NT2/D1 (cell line): ENCODE results near the gene ELK4.

Source experiments
- DNase-seq: peaks from one replicate; pipeline ENCODE4 v3.0.0-alpha.2; 2011; ENCODE audit warnings: low read depth, low spot score
- H3K27me3 ChIP-seq: 2 replicates; pipeline ENCODE4 v1.6.0; 2011; ENCODE audit warnings: mild to moderate bottlenecking; ENCODE audit not compliant: insufficient read length, insufficient read depth
- H3K36me3 ChIP-seq: 2 replicates; pipeline ENCODE4 v1.6.1; 2011; ENCODE audit warnings: mild to moderate bottlenecking, low read length, mixed read lengths; ENCODE audit not compliant: insufficient read depth, insufficient read length
- H3K4me1 ChIP-seq: 2 replicates; pipeline ENCODE4 v1.5.1; 2011; ENCODE audit not compliant: insufficient read depth, insufficient read length
- H3K4me3 ChIP-seq: 2 replicates; pipeline ENCODE4 v1.5.1; 2011; ENCODE audit warnings: low read depth; ENCODE audit not compliant: insufficient read length
- H3K9ac ChIP-seq: 2 replicates; pipeline ENCODE4 v1.6.0; 2011; ENCODE audit warnings: low read depth; ENCODE audit not compliant: insufficient read length
- H3K9me3 ChIP-seq: 2 replicates; pipeline ENCODE4 v1.5.1; 2011; ENCODE audit warnings: mild to moderate bottlenecking, low read length; ENCODE audit not compliant: insufficient read depth
- SUZ12 ChIP-seq: IDR thresholded peaks from 2 replicates; pipeline ENCODE4 v1.6.1; 2011; ENCODE audit not compliant: insufficient read length, insufficient read depth; ENCODE audit errors: extremely low read depth
- YY1 ChIP-seq: IDR thresholded peaks from 2 replicates; pipeline ENCODE4 v1.6.1; 2011; ENCODE audit not compliant: insufficient read length, insufficient read depth
- ZNF274 ChIP-seq: IDR thresholded peaks from 2 replicates; pipeline ENCODE4 v1.6.1; 2011; ENCODE audit warnings: mild to moderate bottlenecking, low read depth, low read length

ELK4 gene

GRCh38 chr1:205667909-205668643 lies 36.3 kb upstream of the ELK4 start:
- H3K9me3 ChIP-seq, result no peaks in the 10 kb centered on the region
- H3K9ac ChIP-seq, result peak overlapping the region; percentile 34
- peaks cover 16% of the 10 kb centered on the region for H3K36me3 ChIP-seq
- peaks cover 52% of the 10 kb centered on the region for H3K4me1 ChIP-seq
- no peaks in the 10 kb centered on the region for H3K27me3 ChIP-seq
- no peak for DNase-seq
- no peak overlapping the region for H3K4me3 ChIP-seq
- TF ChIP-seq YY1 (no peak), ZNF274 (no peak), SUZ12 (no peak)

GRCh38 chr1:205666372-205667166 lies 34.8 kb upstream of the ELK4 start:
- H3K9me3 ChIP-seq, result no peaks in the 10 kb centered on the region
- no peak for DNase-seq
- H3K9ac ChIP-seq, result no peak overlapping the region
- H3K4me3 ChIP-seq, result no peak overlapping the region
- no peaks in the 10 kb centered on the region for H3K27me3 ChIP-seq
- peaks cover 58% of the 10 kb centered on the region for H3K4me1 ChIP-seq
- TF ChIP-seq SUZ12 (no peak), YY1 (no peak), ZNF274 (no peak)
- H3K36me3 ChIP-seq, result peaks cover 27% of the 10 kb centered on the region

- Histone ChIP-seq H3K36me3 (peaks cover 28% of the 10 kb centered on the region), H3K4me1 (peaks cover 58% of the 10 kb centered on the region), H3K9me3 (no peaks in the 10 kb centered on the region), H3K27me3 (no peaks in the 10 kb centered on the region), H3K4me3 (no peak overlapping the region), H3K9ac (peak overlapping the region; percentile 2)
- DNase-seq, result no peak
- TF ChIP-seq YY1 (no peak), SUZ12 (no peak), ZNF274 (no peak)
These were observed 33.6 kb upstream of the ELK4 start for GRCh38 chr1:205665201-205666045.

GRCh38 chr1:205664399-205665017 lies 32.7 kb upstream of the ELK4 start:
- Histone ChIP-seq H3K9me3 (no peaks in the 10 kb centered on the region), H3K4me3 (no peak overlapping the region), H3K36me3 (peaks cover 31% of the 10 kb centered on the region), H3K27me3 (no peaks in the 10 kb centered on the region), H3K4me1 (peaks cover 58% of the 10 kb centered on the region), H3K9ac (peak overlapping the region; percentile 33)
- DNase-seq, result no peak
- TF ChIP-seq YY1, result no peak
- TF ChIP-seq SUZ12, result no peak
- TF ChIP-seq ZNF274, result no peak

- Histone ChIP-seq H3K9me3 (no peaks in the 10 kb centered on the region), H3K4me3 (no peak overlapping the region), H3K36me3 (peaks cover 40% of the 10 kb centered on the region), H3K4me1 (peaks cover 51% of the 10 kb centered on the region), H3K27me3 (no peaks in the 10 kb centered on the region), H3K9ac (no peak overlapping the region)
- TF ChIP-seq SUZ12 (no peak), ZNF274 (no peak), YY1 (no peak)
- DNase-seq, result no peak
These were observed 31.6 kb upstream of the ELK4 start for GRCh38 chr1:205663286-205663936.

- Histone ChIP-seq H3K4me3 (no peak overlapping the region), H3K9me3 (no peaks in the 10 kb centered on the region), H3K4me1 (peaks cover 49% of the 10 kb centered on the region), H3K36me3 (peaks cover 44% of the 10 kb centered on the region), H3K9ac (peak overlapping the region; percentile 18), H3K27me3 (no peaks in the 10 kb centered on the region)
- TF ChIP-seq SUZ12 (no peak), ZNF274 (no peak), YY1 (no peak)
- no peak for DNase-seq
These were observed 31.0 kb upstream of the ELK4 start for GRCh38 chr1:205662791-205663190.
